ENCODE results near the gene ZFP3. TPM values are rescaled to one million over a fixed set of nuclear protein-coding genes. Genes with fewer than 3 reads are reported as not detected.
"Not testable (repeated sequence)": the region's sequence is repeated elsewhere in the genome, so short reads cannot be mapped to it uniquely, and the experiment has no call there.

ZFP3 gene
- total RNA-seq, 1 donor from 2014 or later, result 3.1 TPM

- DNase-seq, result no peak
These were observed 60.6 kb downstream of the ZFP3 start for GRCh38 chr17:5138616-5139457.

- no peak for DNase-seq
These were observed 61.1 kb downstream of the ZFP3 start for GRCh38 chr17:5139458-5139732.

- DNase-seq, result not testable (repeated sequence)
These were observed 64.6 kb downstream of the ZFP3 start for GRCh38 chr17:5142877-5143276.

Small RNA genes within 50 kb of the gene (small RNA-seq; reads per million reads assigned to genes)
- not detected for gene AC012146.4 (ENCODE audit: low replicate concordance)

Other genes with a start within 250 kb of the ZFP3 start
- 40.9 TPM for gene MINK1, start 245.1 kb upstream of the ZFP3 start, total RNA-seq
- 6.0 TPM for gene C17orf107, start 178.9 kb upstream of the ZFP3 start, total RNA-seq
- 0.69 TPM for gene CHRNE, start 175.4 kb upstream of the ZFP3 start, total RNA-seq
- gene GP1BA, start 146.2 kb upstream of the ZFP3 start, total RNA-seq, result 0.10 TPM
- 34.2 TPM for gene SLC25A11, start 138.4 kb upstream of the ZFP3 start, total RNA-seq
- 20.6 TPM for gene RNF167, start 138.2 kb upstream of the ZFP3 start, total RNA-seq
- gene PFN1, start 129.9 kb upstream of the ZFP3 start, total RNA-seq, result 160 TPM
- 378 TPM for gene ENO3, start 127.3 kb upstream of the ZFP3 start, total RNA-seq
- 40.7 TPM for gene SPAG7, start 110.7 kb upstream of the ZFP3 start, total RNA-seq
- gene CAMTA2, start 90.8 kb upstream of the ZFP3 start, total RNA-seq, result 17.8 TPM
- 0.20 TPM for gene INCA1, start 80.9 kb upstream of the ZFP3 start, total RNA-seq
- gene KIF1C, start 80.5 kb upstream of the ZFP3 start, total RNA-seq, result 29.1 TPM
- gene SLC52A1, start 43.0 kb upstream of the ZFP3 start, total RNA-seq, result 0.59 TPM
- gene ZNF232, start 33.4 kb downstream of the ZFP3 start, total RNA-seq, result 7.3 TPM
- 0.20 TPM for gene USP6, start 37.6 kb downstream of the ZFP3 start, total RNA-seq
- 10.2 TPM for gene ZNF594, start 113.4 kb downstream of the ZFP3 start, total RNA-seq
- gene SCIMP, start 156.4 kb downstream of the ZFP3 start, total RNA-seq, result 0.99 TPM
- gene RABEP1, start 203.8 kb downstream of the ZFP3 start, total RNA-seq, result 29.5 TPM